Caki2 (cell line): ENCODE data around the gene DOK5. TPM values are rescaled to one million over a fixed set of nuclear protein-coding genes. Genes with fewer than 3 reads are reported as not detected.

Experiments
- DNase-seq: peaks from one replicate; pipeline ENCODE4 v3.0.0-alpha.2; 2015; ENCODE audit warnings: low read depth
- in situ Hi-C: cut with HindIII; loops from 2 replicates; pipeline ENCODE4 v1.10.0; 2016; ENCODE audit warnings: low sequenced_read_pairs, low pct_unique_long_range_greater_than_20kb, mixed read lengths
- total RNA-seq: library from RNA; depleted of rRNA; stranded (reverse); fragments of >200 nt; shearing (Covaris generic); gene quantifications from 2 replicates; pipeline ENCODE4 v1.2.3, GENCODE V29; 2014; ENCODE audit warnings: low replicate concordance

The DOK5 gene
- total RNA-seq, 1 experiment from 2014 or later = 3.5 TPM

GRCh38 chr20:54494303-54495006, 19.1 kb downstream of the DOK5 start:
- in situ Hi-C loops = no loop called here
- no peak for DNase-seq

DNA sequence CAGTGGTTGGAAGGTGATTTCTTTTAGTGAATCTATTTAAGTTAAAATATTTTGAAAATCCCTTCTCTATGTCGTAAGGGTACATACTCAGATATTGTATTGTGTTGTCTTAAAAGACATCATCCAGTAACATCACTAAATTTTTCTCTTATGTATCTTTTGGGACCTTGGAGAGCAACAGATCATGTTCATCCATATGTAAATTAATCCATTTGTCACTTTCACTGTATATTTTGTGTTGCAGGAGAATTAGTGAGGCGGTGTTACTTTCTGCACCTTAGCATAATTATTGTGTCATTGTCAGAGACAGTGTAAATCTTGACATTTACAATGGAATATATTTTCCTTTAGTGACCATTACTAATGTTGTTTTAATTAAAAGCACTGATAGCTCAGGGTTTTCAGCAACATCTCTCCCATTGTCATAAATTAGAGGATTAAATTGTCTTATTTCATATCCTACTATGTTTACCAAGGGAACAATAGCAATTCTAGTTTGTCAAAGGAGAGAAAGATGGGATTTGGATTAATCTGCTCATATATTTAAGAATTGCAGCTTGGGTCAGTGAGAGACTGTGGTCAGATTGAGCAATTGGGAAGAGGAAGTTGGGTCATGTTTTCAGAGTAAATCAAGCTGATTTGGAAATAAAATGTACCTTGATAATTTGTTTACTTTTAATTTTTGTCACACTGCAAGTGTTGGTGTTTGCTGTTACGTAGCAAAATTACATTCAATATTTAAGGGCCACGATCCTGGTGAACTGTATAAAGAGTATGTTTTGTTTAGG, 22.7 kb downstream of the DOK5 start:
- DNase-seq = no peak
- in situ Hi-C loops = no loop called here

DNA sequence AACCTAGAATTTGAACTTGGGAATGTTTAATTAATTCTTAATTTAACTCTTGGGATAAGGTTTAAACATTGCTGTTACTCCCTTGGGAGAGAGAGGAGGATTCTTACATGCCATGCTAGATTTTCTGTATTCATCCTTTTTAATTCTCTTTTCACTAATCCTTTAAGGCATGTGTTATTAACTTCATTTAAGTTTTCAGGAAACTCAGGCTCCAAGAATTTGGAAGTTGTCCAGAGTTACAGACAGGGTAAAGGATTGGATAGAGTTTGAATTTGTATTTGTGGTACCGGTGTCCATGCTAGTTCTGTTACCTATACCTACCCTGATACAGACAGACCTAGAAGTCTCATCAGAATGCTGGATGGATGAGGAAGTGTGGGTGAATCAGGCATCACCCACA, 23.7 kb downstream of the DOK5 start:
- in situ Hi-C loops = no loop called here
- DNase-seq = no peak

DNA sequence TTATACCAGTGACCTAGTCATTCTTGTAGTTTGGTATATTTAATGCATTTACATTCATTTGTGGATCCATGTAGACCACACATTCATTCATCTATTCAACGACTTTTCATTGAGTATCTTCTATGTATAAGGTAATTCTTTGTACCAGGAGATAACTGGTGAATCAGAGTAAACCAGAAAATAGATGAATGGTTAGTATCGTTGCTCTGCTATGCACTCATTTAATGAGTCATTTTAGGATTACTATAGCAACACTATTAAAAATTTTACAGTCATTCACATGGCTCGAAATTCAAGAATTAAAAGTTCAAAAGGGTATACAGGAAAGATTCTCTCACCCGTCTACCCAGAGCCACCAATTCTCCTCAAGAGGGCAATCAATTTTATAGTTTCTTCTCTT, 26.8 kb downstream of the DOK5 start:
- in situ Hi-C loops = no loop called here
- DNase-seq = no peak

DNA sequence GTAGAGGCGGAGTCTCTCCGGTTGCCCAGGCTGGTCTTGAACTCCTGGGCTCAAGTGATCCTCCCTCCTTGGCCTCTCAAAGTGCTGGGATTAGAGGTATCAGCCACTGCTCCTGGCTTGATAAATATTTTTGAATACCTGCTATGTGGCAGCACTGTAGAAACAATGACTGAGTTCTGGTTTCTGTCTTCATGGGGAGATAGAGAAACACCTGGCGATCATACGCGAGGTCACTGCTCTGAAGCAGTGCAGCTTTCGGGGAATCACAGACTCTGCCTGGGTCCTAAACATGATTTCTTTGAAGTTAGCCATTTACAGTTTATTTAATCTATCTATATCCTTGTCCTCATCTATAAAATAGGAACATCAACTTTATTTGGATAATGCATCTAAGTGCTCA, 31.2 kb downstream of the DOK5 start:
- in situ Hi-C loops = no loop called here
- no peak for DNase-seq

DNA sequence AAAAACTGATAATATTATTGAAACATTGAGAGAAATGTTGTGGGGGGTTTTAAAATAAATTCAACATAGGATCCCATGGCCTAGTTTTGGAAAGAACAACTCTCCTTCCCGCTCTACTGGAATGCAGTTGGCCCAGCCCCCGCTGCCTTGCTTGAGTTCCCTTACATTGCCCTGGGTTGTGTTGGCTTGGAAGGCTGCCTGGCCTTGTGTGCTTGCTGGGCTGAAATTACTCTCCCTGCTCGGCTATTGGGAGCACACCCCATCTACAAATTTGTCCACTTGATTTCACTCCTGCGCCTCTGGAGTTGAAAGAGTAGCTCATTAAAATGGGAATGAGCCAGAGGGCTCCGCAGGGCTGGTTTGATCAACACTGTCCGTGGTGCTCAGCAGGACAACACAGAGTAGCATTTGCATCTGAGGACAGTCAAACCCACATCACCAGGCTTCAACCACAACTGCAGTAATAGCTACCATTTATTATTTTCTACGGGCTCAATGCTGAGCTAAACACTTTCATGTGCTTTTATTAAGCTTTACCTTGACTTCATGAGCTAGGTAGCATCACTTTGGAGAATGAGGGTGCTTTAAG, 35.2 kb downstream of the DOK5 start:
- in situ Hi-C loops = no loop called here
- DNase-seq = no peak

DNA sequence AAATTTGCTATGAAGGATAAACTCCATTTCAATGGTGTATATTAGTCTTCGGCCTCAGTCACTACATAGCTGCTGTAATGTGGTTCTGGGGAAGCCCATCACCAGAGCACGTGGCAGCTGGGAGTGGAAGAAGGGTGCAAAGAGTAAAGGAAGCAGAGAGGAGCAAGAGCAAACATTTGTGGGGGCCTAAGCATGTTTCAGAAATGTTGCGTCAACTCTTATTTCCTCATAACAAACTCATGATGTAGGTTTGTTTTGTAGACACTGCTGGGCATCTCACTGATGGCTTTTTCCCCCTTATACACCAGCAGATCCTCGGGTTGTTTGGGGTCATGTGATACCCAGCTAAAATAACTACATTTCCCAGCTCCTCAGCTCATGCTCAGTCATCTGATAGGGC, 37.3 kb downstream of the DOK5 start:
- in situ Hi-C loops = no loop called here
- DNase-seq = no peak

DNA sequence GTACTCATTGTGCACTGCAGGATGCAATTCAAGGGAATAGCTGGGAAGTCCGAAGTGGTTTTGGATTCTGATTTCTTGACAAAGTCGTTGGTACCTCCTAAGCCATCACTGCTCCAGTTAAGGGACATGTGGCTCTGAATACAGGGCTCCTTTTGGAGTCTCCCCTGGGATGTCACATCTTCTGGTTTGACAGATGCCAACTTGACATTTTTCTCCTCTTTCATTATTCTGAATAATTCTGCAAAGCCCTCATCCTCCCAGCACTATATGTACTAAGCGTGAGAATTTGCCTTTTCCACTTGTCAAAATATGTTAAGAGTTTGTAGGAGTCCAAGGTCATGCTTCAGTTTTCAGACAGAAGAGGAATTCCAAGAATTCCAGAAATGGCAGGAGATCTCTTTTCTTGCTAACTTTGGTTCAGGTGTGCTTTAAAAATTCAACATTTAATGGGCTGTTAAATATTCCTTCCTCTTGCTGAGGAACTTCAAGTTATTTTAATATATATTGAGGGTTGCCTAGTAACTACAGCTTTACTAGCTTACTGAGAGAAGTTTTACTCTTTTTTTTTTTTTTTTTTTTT, 38.7 kb downstream of the DOK5 start:
- in situ Hi-C loops = no loop called here
- no peak for DNase-seq

- DNase-seq = no peak
These were observed 40.6 kb downstream of the DOK5 start for GRCh38 chr20:54515793-54516628.

DNA sequence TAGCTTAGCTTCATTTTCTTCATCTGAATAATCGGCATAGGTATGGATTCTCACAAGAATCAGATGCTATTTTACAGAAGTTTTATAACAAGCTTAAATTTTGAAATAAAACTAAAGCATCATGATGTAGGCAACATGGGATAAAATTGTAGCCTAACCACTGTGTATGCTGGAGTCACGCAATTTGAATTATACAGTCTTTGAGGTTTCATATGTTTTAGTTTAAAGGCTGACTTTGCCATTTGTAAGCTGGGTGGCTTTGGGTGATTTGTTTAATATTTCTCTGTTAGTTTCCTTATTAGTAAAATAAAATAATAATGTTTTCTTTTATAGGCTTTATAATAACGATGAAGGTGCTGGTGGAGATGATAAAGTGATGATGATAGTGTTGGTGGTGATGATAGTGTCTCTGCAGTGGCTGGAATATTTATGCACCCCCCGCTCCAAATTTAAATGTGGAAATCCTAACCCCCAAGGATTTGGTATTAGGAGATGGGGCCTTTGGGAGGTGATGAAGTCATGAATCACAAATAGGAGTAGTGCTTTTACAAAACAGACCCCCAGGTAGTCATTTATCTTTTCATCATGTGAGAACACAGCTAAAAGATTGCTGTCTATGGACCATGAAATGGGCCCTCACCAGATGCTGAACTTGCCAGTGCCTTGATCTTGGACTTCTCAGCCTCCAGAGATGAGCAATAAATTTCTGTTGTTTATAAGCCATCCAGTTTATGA, 42.0 kb downstream of the DOK5 start:
- no peak for DNase-seq

More at GRCh38 chr20:54515793-54516628, 40.6 kb downstream of the DOK5 start:
- in situ Hi-C loops = no loop called here

GRCh38 chr20:54524849-54525248, 49.5 kb downstream of the DOK5 start:
- in situ Hi-C loops = no loop called here
- no peak for DNase-seq

More for the DNA sequence above, 42.0 kb downstream of the DOK5 start:
- in situ Hi-C loops = no loop called here

- no peak for DNase-seq
- in situ Hi-C loops = no loop called here
These were observed 50.7 kb downstream of the DOK5 start for GRCh38 chr20:54525916-54526590.

DNA sequence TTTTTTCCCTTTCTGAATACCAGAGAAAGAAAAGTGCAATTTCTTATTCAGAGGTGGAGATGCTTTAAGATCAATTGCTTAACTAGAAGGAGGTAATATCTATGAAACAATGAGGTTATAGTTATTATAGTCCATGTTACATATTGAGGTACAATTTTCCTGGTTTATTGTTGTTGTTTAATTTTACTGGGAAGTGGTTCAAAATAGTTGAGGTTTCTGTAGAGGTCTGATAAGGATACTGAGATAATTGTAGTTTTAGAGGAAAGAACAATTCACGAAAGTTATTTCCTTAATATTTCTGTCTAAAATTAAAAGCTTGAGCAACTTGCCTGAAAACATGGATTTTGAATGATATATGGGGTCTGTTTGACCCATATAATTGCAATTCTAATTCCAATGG, 51.4 kb downstream of the DOK5 start:
- in situ Hi-C loops = no loop called here
- no peak for DNase-seq

- DNase-seq = no peak
- in situ Hi-C loops = no loop called here
These were observed 57.2 kb downstream of the DOK5 start for GRCh38 chr20:54532573-54532972.

DNA sequence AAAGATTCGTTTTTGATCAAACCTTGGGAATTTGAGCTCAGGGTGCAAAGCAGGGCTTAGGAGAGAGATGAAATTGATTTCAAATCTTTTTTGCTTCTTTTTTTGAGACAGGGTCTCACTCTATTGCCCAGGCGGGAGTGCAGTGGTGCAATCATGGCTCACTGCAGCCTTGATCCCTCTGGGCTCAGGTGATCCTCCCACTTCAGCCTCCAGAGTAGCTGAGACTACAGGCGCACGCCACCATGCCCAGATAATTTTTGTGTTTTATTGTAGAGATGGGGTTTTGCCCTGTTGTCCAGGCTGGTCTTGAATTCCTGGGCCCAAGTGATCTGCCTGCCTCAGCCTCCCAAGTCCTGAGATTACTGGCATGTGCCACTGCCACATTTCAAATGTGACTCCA, 58.7 kb downstream of the DOK5 start:
- in situ Hi-C loops = no loop called here
- no peak for DNase-seq

DNA sequence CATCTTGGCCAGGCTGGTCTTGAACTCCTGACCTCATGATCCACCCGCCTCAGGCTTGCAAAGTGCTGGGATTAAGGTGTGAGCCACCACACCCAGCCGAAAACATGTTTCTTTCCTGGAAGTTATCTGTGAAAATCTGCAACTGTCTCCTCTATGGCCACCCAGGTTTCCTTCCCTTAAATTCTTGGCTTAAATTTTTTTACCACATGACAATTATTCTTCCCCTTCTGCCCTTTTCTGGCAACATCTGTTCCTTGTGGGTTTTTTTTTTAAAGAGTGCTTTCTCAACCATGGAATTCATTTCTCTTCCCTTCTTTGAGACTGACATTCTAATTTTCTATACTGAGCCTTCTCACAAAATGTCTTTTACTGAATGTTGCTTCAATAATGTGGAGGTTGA, 59.6 kb downstream of the DOK5 start:
- in situ Hi-C loops = no loop called here
- no peak for DNase-seq

DNA sequence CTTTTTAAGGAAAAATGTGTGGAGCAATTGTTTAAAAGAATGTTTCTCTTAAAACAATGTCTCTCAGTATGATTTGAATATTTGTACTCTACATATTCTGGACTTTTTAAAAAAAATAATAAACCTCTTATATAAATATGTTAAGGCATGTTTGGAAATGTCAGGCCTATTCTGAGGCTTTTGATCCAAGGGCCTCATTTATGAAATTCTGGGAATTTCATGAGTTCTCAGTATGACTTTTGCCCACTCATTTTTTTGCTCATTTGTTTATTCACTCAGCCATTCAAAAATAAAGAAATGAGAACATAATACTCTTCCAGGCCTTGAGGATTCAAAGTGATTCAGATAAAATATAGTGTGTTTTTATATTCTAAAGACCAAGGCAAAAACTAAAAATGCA, 60.4 kb downstream of the DOK5 start:
- no peak for DNase-seq
- in situ Hi-C loops = no loop called here
